HepG2 (cell line): ENCODE measurements around the gene RBM19. TPM values are rescaled to one million over a fixed set of nuclear protein-coding genes. Genes with fewer than 3 reads are reported as not detected.

ENCODE experiments used
- ATF2 ChIP-seq: sonication (generic); formaldehyde crosslinking; IDR thresholded peaks from 2 replicates; pipeline ENCODE4 v1.4.0; 2020; ENCODE audit warnings: missing genetic modification reagents
- E2F2 ChIP-seq: sonication (generic); formaldehyde crosslinking; IDR thresholded peaks from 2 replicates; pipeline ENCODE4 v1.4.0; 2020; ENCODE audit warnings: missing genetic modification reagents, borderline replicate concordance
- FLYWCH1 ChIP-seq: sonication (generic); formaldehyde crosslinking; IDR thresholded peaks from 2 replicates; pipeline ENCODE4 v1.8.1; 2023; ENCODE audit warnings: mild to moderate bottlenecking, missing genetic modification reagents
- HNF1A ChIP-seq, 2 experiments: sonication (generic) in 1 of 2; formaldehyde crosslinking in 1 of 2; IDR thresholded peaks; 2 replicates each; pipeline versions ENCODE4 v1.4.0 to v1.6.1; 2016 to 2020; ENCODE audit warnings: borderline replicate concordance in 1 of 2, low read depth in 1 of 2, mild to moderate bottlenecking in 1 of 2, missing genetic modification reagents in 1 of 2
- MZF1 ChIP-seq: sonication (generic); formaldehyde crosslinking; IDR thresholded peaks from 2 replicates; pipeline ENCODE4 v1.8.1; 2023; ENCODE audit warnings: mild to moderate bottlenecking, missing genetic modification reagents, borderline replicate concordance
- NCOA1 ChIP-seq: sonication (generic); formaldehyde crosslinking; IDR thresholded peaks from 2 replicates; pipeline ENCODE4 v1.9.0; 2021; ENCODE audit warnings: missing genetic modification reagents
- NR2F2 ChIP-seq: IDR thresholded peaks from 2 replicates; pipeline ENCODE4 v1.6.1; 2012; ENCODE audit warnings: low read depth, inconsistent platforms, borderline replicate concordance
- SAP130 ChIP-seq: IDR thresholded peaks from 2 replicates; pipeline ENCODE4 v1.6.1; 2016; ENCODE audit warnings: low read depth
- SMARCE1 ChIP-seq: fragments of 450-650 bp; IDR thresholded peaks from 2 replicates; pipeline ENCODE4 v1.6.1; 2017; ENCODE audit warnings: borderline replicate concordance
- SRSF4 ChIP-seq: fragments of 200-400 bp; formaldehyde crosslinking; IDR thresholded peaks from one replicate; pipeline ENCODE4 v1.6.1; 2018; ENCODE audit warnings: mild to moderate bottlenecking, low read depth, low read length, moderate library complexity; ENCODE audit not compliant: poor library complexity, severe bottlenecking
- ZBTB4 ChIP-seq: sonication (generic); formaldehyde crosslinking; IDR thresholded peaks from 2 replicates; pipeline ENCODE4 v1.4.0; 2020; ENCODE audit warnings: missing genetic modification reagents, mild to moderate bottlenecking, borderline replicate concordance
- ZBTB44 ChIP-seq: sonication (generic); formaldehyde crosslinking; IDR thresholded peaks from 2 replicates; pipeline ENCODE4 v1.4.0; 2020; ENCODE audit warnings: missing genetic modification reagents
- ZBTB46 ChIP-seq: sonication (generic); formaldehyde crosslinking; IDR thresholded peaks from 2 replicates; pipeline ENCODE4 v1.4.0; 2020; ENCODE audit warnings: mild to moderate bottlenecking, missing genetic modification reagents, borderline replicate concordance
- polyA plus RNA-seq, 8 experiments: library from polyadenylated mRNA; depleted of rRNA in 3 of 8; stranded (reverse) in 7 of 8; unstranded in 1 of 8; fragments of >200 nt; fragmentation: Illumina TruSeq in 4 of 8; extraction: Trizol in 4 of 8; gene quantifications; 2 replicates each; pipeline versions ENCODE4 v1.2.1 to v1.2.3, GENCODE V29; 2011 to 2016; ENCODE audit warnings: low read depth in 4 of 8, missing spikeins in 1 of 8, mixed read lengths in 1 of 8; ENCODE audit not compliant: insufficient read depth in 1 of 8
- total RNA-seq, 5 experiments: library from RNA; depleted of rRNA; stranded (reverse); fragments of >200 nt; fragmentation: Illumina TruSeq; extraction: Trizol; gene quantifications; 2 replicates each; pipeline ENCODE4 v1.2.3, GENCODE V29; 2016; ENCODE audit warnings: low read depth in 1 of 5

The RBM19 gene
- total and polyA plus RNA-seq, 2 of the 13 experiments (the other 11 are each of a cell fraction or from before 2014, with no cell fraction given), result 19.3 to 32.2 TPM

GRCh38 chr12:113965951-113966797 is at the start of gene RBM19 (continued):
- TF ChIP-seq ZBTB4 (CRISPR knock-in tag), result 0 out of 2 replicates have a peak, but pooled peaks have one; percentile 50
- TF ChIP-seq SRSF4, result no peak
- no peak for TF ChIP-seq ZBTB46 (CRISPR knock-in tag)
- no peak for TF ChIP-seq NR2F2
- TF ChIP-seq SMARCE1, result no peak
- TF ChIP-seq ZBTB44, result no peak
- no peak for TF ChIP-seq NCOA1 (CRISPR knock-in tag)
- TF ChIP-seq SAP130 (CRISPR knock-in tag), result peak; percentile 99
- no peak for TF ChIP-seq FLYWCH1 (CRISPR knock-in tag)
- no peak for TF ChIP-seq MZF1 (CRISPR knock-in tag)
- TF ChIP-seq ATF2, result 0 out of 2 replicates have a peak, but pooled peaks have one; percentile 40
- TF ChIP-seq E2F2 (CRISPR knock-in tag), result no peak
- no peak for TF ChIP-seq HNF1A (IDR thresholded peaks at IDR 0.05; ENCODE audit: low read depth)
- peak; percentile 48; the same call in 1 of the 2 replicates for TF ChIP-seq HNF1A (CRISPR knock-in tag; IDR thresholded peaks at IDR 0.05; ENCODE audit: borderline replicate concordance)
